Brain microvascular endothelial cell (primary cell): ENCODE data around the gene ALX3.

Experiments
- DNase-seq: peaks from one replicate; pipeline ENCODE4 v3.0.0-alpha.2; 2020
- H3K27ac ChIP-seq: fragments of 250-450 bp; sonication (Bioruptor Pico); 2 replicates; pipeline ENCODE4 v1.5.1; 2020; ENCODE audit warnings: mild to moderate bottlenecking, moderate library complexity
- H3K27me3 ChIP-seq: fragments of 250-450 bp; sonication (Bioruptor Pico); replicated peaks from 2 replicates; pipeline ENCODE4 v1.5.1; 2020; ENCODE audit warnings: mild to moderate bottlenecking
- H3K36me3 ChIP-seq: fragments of 250-450 bp; sonication (Bioruptor Pico); replicated peaks from 2 replicates; pipeline ENCODE4 v1.5.1; 2020; ENCODE audit warnings: mild to moderate bottlenecking
- H3K4me3 ChIP-seq: 2 replicates; pipeline ENCODE4 v1.5.1; 2011; ENCODE audit warnings: low read depth, mild to moderate bottlenecking, control low read depth, low read length, moderate library complexity
- in situ Hi-C: cut with HindIII; loops from 2 replicates; pipeline ENCODE4 v1.10.0; 2017; ENCODE audit warnings: low sequenced_read_pairs, low pct_ligation_motif_present
- TF ChIP-seq, protein P1 (sequence below): IDR thresholded peaks from 2 replicates; pipeline ENCODE4 v1.5.1; 2011; ENCODE audit warnings: low read depth, mild to moderate bottlenecking, moderate library complexity, low read length, control low read depth, inconsistent platforms; ENCODE audit errors: missing control alignments

The ALX3 gene

DNA sequence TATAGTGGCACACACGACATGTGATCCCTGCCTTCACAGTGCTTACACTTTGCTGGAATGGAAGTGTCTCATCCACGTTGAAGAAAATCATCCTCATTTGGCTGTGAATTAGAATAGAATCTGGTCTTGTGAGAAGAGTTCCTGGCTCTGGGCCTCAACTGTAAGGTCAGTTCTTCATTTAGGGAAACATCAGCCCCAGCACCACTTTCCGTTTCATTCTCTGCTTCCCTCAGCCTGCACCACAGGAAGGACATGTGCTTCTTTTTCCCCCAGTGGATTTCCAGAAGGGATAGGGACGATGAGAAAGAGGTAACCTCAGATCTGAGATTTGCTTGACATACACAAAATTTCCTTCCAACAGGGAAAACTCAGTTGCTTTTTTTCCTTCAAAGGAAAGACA lies 3.7 kb upstream of the ALX3 start:
- in situ Hi-C loops: no loop called here
- no peak overlapping the region for H3K27ac ChIP-seq
- H3K4me3 ChIP-seq: no peak overlapping the region
- DNase-seq: no peak
- H3K27me3 ChIP-seq: peaks cover 49% of the 10 kb centered on the region
- TF ChIP-seq, protein P1, sequence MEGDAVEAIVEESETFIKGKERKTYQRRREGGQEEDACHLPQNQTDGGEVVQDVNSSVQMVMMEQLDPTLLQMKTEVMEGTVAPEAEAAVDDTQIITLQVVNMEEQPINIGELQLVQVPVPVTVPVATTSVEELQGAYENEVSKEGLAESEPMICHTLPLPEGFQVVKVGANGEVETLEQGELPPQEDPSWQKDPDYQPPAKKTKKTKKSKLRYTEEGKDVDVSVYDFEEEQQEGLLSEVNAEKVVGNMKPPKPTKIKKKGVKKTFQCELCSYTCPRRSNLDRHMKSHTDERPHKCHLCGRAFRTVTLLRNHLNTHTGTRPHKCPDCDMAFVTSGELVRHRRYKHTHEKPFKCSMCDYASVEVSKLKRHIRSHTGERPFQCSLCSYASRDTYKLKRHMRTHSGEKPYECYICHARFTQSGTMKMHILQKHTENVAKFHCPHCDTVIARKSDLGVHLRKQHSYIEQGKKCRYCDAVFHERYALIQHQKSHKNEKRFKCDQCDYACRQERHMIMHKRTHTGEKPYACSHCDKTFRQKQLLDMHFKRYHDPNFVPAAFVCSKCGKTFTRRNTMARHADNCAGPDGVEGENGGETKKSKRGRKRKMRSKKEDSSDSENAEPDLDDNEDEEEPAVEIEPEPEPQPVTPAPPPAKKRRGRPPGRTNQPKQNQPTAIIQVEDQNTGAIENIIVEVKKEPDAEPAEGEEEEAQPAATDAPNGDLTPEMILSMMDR: no peak
- H3K36me3 ChIP-seq: no peaks in the 10 kb centered on the region

DNA sequence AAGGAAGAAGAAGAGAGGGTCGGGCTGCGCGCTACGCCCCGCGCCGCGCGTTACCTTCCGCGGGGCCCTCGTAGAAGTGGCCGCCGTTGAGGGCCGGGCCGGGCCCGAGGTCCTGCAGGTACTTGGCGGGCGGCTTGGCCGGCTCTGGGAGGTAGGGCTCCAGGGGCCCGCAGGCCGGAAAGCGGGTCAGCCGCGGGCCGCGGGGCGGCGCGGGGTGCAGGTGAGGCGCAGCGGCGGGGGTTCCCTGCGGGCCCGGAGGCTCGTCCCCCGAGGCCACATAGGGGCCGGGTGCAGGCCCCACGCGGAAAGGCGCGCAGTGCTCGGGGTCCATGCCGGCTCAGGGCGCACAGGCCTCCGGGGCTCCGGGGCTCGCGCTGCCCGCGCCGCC lies 196 bp downstream of the ALX3 start:
- H3K36me3 ChIP-seq: no peaks in the 10 kb centered on the region
- no peak for DNase-seq
- peaks cover 60% of the 10 kb centered on the region for H3K27me3 ChIP-seq
- no peak overlapping the region for H3K4me3 ChIP-seq
- TF ChIP-seq, protein P1: no peak
- no peak overlapping the region for H3K27ac ChIP-seq
- in situ Hi-C loops: no loop called here

DNA sequence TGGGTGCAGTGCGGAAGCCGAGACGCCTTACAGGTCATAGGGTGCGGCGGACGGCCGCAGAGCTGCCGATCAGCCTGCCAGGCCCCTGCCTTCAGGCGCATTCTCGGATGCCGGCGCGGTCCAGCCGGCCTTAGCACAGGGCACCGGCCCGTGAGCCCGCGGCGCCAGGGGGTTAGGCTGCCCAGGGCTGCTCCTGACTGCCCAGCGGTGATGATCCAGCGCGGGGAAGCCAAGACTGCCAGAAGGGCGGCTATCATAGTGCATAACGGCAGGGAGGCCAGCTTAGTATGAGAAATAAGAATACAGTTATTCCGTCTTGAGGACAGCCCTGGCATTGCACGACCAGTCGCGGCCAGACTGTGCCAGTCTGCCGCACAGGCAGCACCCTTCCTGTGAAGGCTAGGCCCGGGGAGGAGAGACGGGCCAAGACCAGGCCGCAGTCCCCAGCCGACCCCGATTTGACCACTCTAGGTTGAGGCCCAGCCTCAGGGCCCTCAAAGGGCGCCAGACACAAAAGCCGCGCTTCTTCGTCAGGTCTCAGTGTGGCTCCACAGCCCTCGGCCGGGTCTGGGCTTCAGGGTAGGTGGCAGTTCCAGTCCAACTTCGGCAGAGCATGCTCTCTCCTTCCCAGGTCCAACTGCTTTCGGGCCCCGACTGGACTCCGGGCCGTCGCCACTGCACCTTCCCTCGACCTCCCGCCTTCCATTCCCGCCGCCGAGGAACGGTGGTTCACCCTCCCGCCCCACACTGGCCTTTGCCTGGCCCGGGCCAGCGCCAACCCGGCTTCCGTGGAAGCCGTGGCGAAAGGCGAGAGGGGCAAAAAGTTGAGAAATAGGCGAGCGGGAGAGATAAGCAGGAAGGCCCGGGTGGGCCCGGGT lies 829 bp downstream of the ALX3 start:
- Histone ChIP-seq H3K4me3 (no peak overlapping the region), H3K36me3 (no peaks in the 10 kb centered on the region), H3K27me3 (peaks cover 60% of the 10 kb centered on the region), H3K27ac (no peak overlapping the region)
- DNase-seq: no peak
- in situ Hi-C loops: no loop called here
- TF ChIP-seq, protein P1: no peak

DNA sequence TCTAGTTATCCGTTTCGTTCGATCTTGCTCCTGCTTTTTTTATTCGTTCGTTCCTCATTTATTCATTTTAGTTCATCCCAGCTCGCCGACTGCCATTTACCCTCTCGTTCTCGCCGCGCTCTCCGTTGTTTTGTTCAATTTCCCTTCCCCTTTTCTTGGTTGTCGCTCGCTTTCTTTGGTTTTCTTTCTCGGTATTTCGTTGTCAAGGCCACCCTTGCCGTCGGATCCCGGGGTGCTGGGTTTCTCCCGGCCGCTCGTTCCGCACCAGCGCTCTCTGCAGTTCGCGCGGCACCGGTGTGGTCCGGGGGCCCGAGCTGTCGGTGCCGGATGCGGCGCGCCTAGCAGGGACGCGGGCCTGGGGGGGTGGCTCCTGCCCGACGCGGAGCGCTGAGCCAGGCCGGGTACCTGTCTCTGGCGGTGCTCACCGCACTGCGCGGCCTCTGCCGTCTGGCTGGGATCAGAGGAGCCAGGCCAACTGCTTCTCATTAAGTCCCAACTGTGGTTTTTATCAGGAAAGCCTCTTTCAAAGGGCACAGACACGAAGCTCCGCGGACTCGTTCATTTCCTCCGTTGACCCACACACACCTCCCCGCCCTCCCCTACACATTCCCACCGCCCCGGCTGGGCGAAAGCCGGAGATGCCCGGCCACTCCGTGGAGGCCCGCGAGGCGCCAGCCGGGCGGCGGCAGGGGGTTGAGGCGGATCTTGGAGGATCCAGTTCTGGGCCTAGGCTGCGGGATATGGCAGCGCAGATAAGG lies 1.6 kb downstream of the ALX3 start:
- no peaks in the 10 kb centered on the region for H3K36me3 ChIP-seq
- no peak for DNase-seq
- H3K27me3 ChIP-seq: peaks cover 60% of the 10 kb centered on the region
- no peak overlapping the region for H3K4me3 ChIP-seq
- in situ Hi-C loops: no loop called here
- no peak overlapping the region for H3K27ac ChIP-seq
- TF ChIP-seq, protein P1: no peak

DNA sequence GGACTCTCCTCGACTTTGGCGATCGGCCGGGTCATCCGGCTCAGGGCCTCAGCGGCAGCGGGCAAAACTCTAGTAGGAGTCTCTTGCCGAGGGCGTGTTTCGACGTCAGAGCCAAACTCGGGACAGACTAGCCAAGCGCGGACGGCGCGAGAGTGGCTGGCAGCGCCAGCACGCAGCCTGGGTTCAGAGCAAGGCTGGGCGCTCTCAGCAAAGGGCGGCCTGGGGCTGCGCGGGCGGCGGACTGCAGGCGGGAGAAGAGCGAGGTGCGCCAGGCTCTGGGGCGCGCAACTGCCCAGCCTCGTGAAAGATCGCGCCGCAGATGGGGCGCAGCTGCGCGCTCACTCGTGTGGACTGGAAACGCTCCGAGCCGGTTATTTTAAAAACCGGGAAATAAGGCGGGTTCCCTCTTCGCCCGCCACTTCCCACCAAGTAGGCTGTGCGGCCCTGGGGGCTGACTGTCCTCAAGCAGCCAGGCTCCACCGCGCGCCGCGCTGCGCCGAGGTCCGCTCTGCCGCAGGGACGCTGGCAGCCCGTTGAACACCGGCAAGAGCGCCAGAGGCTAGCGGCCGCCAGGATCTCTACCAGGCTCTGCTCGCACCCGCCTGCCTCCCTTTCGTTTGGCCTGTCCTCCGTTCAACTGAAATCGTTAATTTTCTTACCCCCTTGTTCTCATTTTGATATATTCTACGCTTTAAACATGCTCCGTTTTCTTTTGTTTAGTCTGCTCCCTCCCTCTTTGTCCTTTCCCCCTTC lies 2.4 kb downstream of the ALX3 start:
- Histone ChIP-seq H3K4me3 (no peak overlapping the region), H3K27me3 (peaks cover 60% of the 10 kb centered on the region), H3K27ac (no peak overlapping the region), H3K36me3 (no peaks in the 10 kb centered on the region)
- in situ Hi-C loops: no loop called here
- no peak for DNase-seq
- TF ChIP-seq, protein P1: no peak
